Nephron (organoid): ENCODE data around the gene TOP3B.

Experiments
- H3K27ac Mint-ChIP-seq, 3 experiments: 2 replicates each; pipeline ENCODE4 v1.8.0; 2020; ENCODE audit warnings: mixed read lengths in 3 of 3, mild to moderate bottlenecking in 2 of 3, moderate library complexity in 1 of 3
- H3K27me3 Mint-ChIP-seq: 2 replicates; pipeline ENCODE4 v1.8.0; 2021; ENCODE audit warnings: low read depth, mild to moderate bottlenecking, moderate library complexity, mixed read lengths
- H3K36me3 Mint-ChIP-seq: 2 replicates; pipeline ENCODE4 v1.8.0; 2020; ENCODE audit warnings: low read depth, mixed read lengths
- H3K4me1 Mint-ChIP-seq: 2 replicates; pipeline ENCODE4 v1.8.0; 2020; ENCODE audit warnings: mixed read lengths
- H3K4me3 Mint-ChIP-seq, 3 experiments: 2 replicates each; pipeline ENCODE4 v1.8.0; 2020; ENCODE audit warnings: mild to moderate bottlenecking in 3 of 3, mixed read lengths in 3 of 3, moderate library complexity in 2 of 3
- H3K9me3 Mint-ChIP-seq: 2 replicates; pipeline ENCODE4 v1.8.0; 2020; ENCODE audit warnings: mixed read lengths
- TF ChIP-seq, protein P1 (sequence below), 3 experiments: fragments of 200-600 bp; sonication (generic); IDR thresholded peaks; one replicate each; pipeline ENCODE4 v1.5.0; 2021; ENCODE audit warnings: antibody characterized with exemption in 3 of 3; ENCODE audit not compliant: unreplicated experiment in 3 of 3

Gene TOP3B

DNA sequence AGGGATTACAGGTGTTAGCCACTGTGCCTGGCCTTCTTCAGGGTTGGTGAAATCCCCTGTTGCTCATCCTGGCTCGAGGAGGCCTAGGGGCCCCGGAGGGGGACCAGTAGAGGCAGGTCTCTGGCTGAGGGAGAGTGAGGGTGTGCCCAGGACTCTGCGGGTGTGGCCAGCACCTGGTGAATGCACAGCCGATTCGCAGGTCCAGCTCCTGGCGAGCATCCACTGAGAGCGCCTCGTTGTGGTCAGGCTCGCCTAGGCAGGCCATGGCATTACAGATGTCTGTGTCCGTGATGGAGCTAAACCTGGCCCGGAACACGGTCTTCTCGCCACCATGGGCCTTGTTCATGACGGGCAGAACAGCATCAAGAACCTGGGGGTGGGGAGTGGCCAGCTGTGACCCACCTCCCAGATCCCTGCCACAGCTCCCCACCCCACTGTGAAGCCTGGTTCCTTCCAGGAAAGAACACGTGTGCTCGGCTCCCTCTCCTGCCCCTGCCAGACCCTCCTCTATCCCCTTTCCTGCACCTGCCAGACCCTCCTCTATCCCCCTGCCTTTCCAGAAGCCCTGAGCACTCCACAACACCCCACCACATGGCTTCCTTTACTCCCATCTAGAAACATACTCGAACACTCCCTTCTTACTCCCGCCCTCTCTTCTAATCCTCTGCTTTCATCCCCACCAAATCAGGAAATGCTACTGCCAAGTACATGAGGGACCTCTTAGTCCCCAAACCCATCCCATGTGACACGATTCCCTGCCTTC lies 12.4 kb downstream of the TOP3B start:
- no peak overlapping the region for H3K27ac Mint-ChIP-seq

DNA sequence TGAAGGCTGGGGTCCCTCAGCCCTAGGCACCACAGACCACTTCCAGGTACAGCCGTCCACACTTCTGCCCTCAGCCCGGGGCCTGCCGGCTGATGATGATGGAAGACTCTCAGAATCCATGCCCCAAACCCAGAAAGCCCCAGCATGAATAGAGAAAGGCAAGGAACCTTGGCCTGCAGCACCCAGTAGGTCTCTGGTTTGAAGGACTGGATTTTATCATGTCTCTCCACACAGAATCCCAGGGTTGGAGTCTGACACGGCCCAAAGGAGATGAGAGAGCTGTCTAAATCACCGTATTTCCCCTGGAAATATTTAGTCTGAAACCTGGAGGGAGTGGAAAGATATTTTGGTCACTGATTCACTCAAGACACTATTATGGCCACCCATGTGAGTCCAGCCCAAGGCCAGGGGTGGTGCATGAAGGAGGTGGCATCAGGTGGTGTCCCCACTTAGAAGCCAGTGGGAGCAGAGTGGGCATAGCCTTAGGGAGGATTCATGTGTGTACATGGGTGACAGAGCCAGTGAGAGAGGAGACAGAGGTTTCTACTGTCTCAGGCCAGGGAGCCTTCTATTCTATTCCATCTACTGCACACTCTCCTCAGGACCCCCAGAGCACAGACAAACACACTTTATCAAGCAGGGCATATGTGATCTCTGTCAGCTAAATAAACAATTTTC lies 14.0 kb downstream of the TOP3B start:
- peaks cover 62% of the 10 kb centered on the region for H3K36me3 Mint-ChIP-seq
- H3K4me1 Mint-ChIP-seq: no peaks in the 10 kb centered on the region
- no peak overlapping the region for H3K27ac Mint-ChIP-seq
- H3K9me3 Mint-ChIP-seq: no peaks in the 10 kb centered on the region
- TF ChIP-seq, protein P1, sequence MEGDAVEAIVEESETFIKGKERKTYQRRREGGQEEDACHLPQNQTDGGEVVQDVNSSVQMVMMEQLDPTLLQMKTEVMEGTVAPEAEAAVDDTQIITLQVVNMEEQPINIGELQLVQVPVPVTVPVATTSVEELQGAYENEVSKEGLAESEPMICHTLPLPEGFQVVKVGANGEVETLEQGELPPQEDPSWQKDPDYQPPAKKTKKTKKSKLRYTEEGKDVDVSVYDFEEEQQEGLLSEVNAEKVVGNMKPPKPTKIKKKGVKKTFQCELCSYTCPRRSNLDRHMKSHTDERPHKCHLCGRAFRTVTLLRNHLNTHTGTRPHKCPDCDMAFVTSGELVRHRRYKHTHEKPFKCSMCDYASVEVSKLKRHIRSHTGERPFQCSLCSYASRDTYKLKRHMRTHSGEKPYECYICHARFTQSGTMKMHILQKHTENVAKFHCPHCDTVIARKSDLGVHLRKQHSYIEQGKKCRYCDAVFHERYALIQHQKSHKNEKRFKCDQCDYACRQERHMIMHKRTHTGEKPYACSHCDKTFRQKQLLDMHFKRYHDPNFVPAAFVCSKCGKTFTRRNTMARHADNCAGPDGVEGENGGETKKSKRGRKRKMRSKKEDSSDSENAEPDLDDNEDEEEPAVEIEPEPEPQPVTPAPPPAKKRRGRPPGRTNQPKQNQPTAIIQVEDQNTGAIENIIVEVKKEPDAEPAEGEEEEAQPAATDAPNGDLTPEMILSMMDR (IDR thresholded peaks at IDR 0.05; ENCODE audit: unreplicated experiment in 3 of 3): no peak
- H3K27me3 Mint-ChIP-seq: no peaks in the 10 kb centered on the region
- H3K4me3 Mint-ChIP-seq: no peak overlapping the region

More for the DNA sequence above, 12.4 kb downstream of the TOP3B start:
- no peak overlapping the region for H3K4me3 Mint-ChIP-seq
- H3K36me3 Mint-ChIP-seq: peaks cover 65% of the 10 kb centered on the region
- TF ChIP-seq, protein P1 (IDR thresholded peaks at IDR 0.05; ENCODE audit: unreplicated experiment in 3 of 3): no peak
- no peaks in the 10 kb centered on the region for H3K9me3 Mint-ChIP-seq
- no peaks in the 10 kb centered on the region for H3K27me3 Mint-ChIP-seq
- H3K4me1 Mint-ChIP-seq: no peaks in the 10 kb centered on the region

DNA sequence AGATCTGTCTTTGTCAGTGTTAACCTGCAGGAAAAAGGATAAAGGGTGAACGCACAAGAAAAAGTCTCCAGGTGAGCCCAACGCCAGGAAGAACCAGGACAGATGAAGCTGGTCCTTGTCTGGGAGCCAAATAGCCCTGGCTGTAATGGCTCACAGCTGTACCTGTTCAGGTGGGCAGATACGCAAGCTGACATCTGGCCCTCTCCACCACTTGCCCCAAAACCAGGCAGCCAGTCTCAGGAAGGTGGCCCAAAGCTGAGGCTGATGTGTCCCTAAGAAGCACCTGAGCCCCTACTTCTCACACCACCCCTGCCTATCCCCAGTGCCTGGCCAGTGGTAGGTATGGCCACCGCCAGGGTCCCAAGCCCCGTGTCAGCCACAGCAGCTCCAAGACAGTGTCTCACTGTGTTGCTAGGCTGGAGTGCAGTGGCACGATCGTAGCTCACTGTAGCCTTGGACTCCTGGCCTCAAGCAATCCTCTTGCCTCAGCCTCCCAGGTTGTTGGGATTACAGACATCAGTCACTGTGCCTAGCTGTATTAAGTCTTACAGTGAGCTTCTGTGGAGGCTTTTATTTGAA lies 14.8 kb downstream of the TOP3B start:
- no peaks in the 10 kb centered on the region for H3K27me3 Mint-ChIP-seq
- no peaks in the 10 kb centered on the region for H3K9me3 Mint-ChIP-seq
- TF ChIP-seq, protein P1 (IDR thresholded peaks at IDR 0.05; ENCODE audit: unreplicated experiment in 3 of 3): no peak
- no peak overlapping the region for H3K4me3 Mint-ChIP-seq
- H3K4me1 Mint-ChIP-seq: no peaks in the 10 kb centered on the region
- no peak overlapping the region for H3K27ac Mint-ChIP-seq
- peaks cover 60% of the 10 kb centered on the region for H3K36me3 Mint-ChIP-seq

DNA sequence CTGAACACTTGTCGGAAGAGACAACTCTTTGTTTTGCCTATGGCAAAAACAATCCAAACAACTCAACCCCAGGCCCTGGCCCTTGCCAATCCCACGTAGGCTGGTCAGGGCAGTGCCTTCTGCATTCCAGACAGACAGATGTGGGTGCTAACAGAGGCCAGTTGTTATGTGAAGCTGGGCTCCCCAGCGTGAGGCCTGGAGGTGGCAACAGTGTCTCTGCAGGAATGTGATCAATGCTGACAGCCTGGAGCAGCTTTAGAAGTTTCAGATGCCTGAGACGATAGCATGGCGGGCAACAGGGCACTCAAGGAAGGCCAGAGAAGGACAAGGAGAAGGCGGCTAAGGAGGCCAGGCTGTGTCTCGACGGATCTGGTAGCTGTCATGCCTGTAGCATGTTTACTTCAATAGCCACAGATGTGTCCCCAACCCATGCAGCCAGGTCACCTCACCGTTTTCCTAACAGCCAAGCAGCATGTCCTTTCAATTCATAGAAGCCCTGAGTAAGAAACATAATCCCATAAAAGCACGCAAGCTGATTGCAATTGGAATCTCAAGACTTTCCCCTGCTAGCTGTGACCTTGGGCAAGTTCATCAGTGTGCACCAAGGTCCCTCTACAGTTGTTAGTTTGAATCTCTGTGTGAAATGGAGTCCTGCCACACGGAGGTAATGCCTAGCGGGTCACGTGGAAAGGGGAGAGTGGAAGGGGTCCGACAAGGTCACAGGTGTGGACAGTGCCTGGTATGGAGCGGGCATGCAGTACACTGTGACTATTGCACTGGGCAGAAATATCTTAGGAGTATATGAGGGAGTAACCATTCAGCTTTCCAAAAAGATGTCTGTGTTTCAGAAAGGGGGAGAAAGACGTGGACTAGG lies 15.7 kb downstream of the TOP3B start:
- Mint-ChIP-seq H3K27me3 (no peaks in the 10 kb centered on the region), H3K27ac (no peak overlapping the region), H3K4me1 (no peaks in the 10 kb centered on the region), H3K36me3 (peaks cover 57% of the 10 kb centered on the region), H3K9me3 (no peaks in the 10 kb centered on the region), H3K4me3 (no peak overlapping the region)
- TF ChIP-seq, protein P1 (IDR thresholded peaks at IDR 0.05; ENCODE audit: unreplicated experiment in 3 of 3): no peak

DNA sequence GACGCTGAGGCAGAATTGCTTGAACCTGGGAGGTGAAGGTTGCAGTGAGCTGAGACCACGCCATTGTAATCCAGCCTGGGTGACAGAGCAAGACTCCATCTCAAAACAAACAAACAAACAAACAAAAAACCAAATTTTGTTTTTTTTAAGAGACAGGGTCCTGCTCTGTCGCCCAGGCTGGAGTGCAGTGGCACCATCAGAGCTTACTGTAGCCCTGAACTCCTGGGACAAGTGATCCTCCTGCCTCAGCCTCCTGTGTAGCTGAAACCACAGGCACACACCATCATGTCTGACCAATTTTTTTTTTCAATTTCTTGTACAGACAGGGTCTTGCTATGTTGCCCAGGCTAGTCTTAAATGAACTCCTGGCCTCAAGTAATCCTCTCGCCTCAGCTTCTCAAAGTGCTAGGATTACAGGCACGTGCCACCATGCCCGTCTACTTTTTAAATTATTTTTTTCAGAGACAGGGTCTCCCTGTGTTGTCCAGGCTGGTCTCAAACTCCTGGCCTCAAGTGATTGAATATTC lies 16.8 kb downstream of the TOP3B start:
- Mint-ChIP-seq H3K9me3 (no peaks in the 10 kb centered on the region), H3K36me3 (peaks cover 50% of the 10 kb centered on the region), H3K27me3 (no peaks in the 10 kb centered on the region), H3K27ac (no peak overlapping the region), H3K4me3 (no peak overlapping the region), H3K4me1 (no peaks in the 10 kb centered on the region)
- TF ChIP-seq, protein P1 (IDR thresholded peaks at IDR 0.05; ENCODE audit: unreplicated experiment in 3 of 3): no peak
